RWPE2 (cell line): Measurements from ENCODE around the gene ANKRD65.
"Not testable (repeated sequence)": the region's sequence is repeated elsewhere in the genome, so short reads cannot be mapped to it uniquely, and the experiment has no call there.

Source experiments
- ATAC-seq: fragments of 200-7000 bp; cut with Tn5 transposase; 3 replicates; pipeline ENCODE4 v1.9.1; 2021; ENCODE audit warnings: low read depth
- DNase-seq: peaks from one replicate; pipeline ENCODE4 v3.0.0-alpha.2; 2020; ENCODE audit warnings: low spot score
- H3K27ac ChIP-seq: fragments of 450-650 bp; 2 replicates; pipeline ENCODE4 v1.5.1; 2017; ENCODE audit warnings: mild to moderate bottlenecking; ENCODE audit not compliant: poor library complexity, severe bottlenecking
- H3K27me3 ChIP-seq: fragments of 250-450 bp; sonication (Bioruptor Pico); 2 replicates; pipeline ENCODE4 v1.5.1; 2021; ENCODE audit warnings: mild to moderate bottlenecking, moderate library complexity; ENCODE audit not compliant: insufficient read depth, poor library complexity, severe bottlenecking
- H3K36me3 ChIP-seq: fragments of 250-450 bp; sonication (Bioruptor Pico); 2 replicates; pipeline ENCODE4 v1.5.1; 2020; ENCODE audit warnings: low read depth, mild to moderate bottlenecking, moderate library complexity
- H3K4me1 ChIP-seq: fragments of 250-450 bp; sonication (Bioruptor Pico); 2 replicates; pipeline ENCODE4 v1.5.1; 2021; ENCODE audit warnings: mild to moderate bottlenecking, moderate library complexity; ENCODE audit not compliant: insufficient read depth, poor library complexity, severe bottlenecking
- H3K4me3 ChIP-seq: fragments of 250-450 bp; sonication (Bioruptor Pico); 2 replicates; pipeline ENCODE4 v1.5.1; 2021; ENCODE audit warnings: mild to moderate bottlenecking, moderate library complexity; ENCODE audit not compliant: severe bottlenecking
- H3K9me3 ChIP-seq: fragments of 250-450 bp; sonication (Bioruptor Pico); 2 replicates; pipeline ENCODE4 v1.5.1; 2021; ENCODE audit warnings: mild to moderate bottlenecking, moderate library complexity; ENCODE audit not compliant: severe bottlenecking
- TF ChIP-seq, protein P1 (sequence below): fragments of 450-650 bp; IDR thresholded peaks from one replicate; pipeline ENCODE4 v1.5.1; 2017; ENCODE audit warnings: mild to moderate bottlenecking, moderate library complexity; ENCODE audit not compliant: poor library complexity, severe bottlenecking

ANKRD65 gene

GRCh38 chr1:1419813-1420653 lies 1.0 kb downstream of the ANKRD65 start:
- Histone ChIP-seq H3K4me1 (peaks cover 25% of the 10 kb centered on the region), H3K9me3 (no peaks in the 10 kb centered on the region), H3K36me3 (no peaks in the 10 kb centered on the region), H3K27ac (peak overlapping the region; percentile 75), H3K4me3 (peak overlapping the region; percentile 24), H3K27me3 (no peaks in the 10 kb centered on the region)
- TF ChIP-seq, protein P1, sequence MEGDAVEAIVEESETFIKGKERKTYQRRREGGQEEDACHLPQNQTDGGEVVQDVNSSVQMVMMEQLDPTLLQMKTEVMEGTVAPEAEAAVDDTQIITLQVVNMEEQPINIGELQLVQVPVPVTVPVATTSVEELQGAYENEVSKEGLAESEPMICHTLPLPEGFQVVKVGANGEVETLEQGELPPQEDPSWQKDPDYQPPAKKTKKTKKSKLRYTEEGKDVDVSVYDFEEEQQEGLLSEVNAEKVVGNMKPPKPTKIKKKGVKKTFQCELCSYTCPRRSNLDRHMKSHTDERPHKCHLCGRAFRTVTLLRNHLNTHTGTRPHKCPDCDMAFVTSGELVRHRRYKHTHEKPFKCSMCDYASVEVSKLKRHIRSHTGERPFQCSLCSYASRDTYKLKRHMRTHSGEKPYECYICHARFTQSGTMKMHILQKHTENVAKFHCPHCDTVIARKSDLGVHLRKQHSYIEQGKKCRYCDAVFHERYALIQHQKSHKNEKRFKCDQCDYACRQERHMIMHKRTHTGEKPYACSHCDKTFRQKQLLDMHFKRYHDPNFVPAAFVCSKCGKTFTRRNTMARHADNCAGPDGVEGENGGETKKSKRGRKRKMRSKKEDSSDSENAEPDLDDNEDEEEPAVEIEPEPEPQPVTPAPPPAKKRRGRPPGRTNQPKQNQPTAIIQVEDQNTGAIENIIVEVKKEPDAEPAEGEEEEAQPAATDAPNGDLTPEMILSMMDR: no peak
- ATAC-seq (no peak), DNase-seq (no peak)

GRCh38 chr1:1419363-1419812 lies 1.7 kb downstream of the ANKRD65 start:
- Histone ChIP-seq H3K4me1 (peaks cover 25% of the 10 kb centered on the region), H3K9me3 (no peaks in the 10 kb centered on the region), H3K27ac (peak overlapping the region; percentile 75), H3K36me3 (no peaks in the 10 kb centered on the region), H3K27me3 (no peaks in the 10 kb centered on the region), H3K4me3 (no peak overlapping the region)
- DNase-seq (no peak), ATAC-seq (no peak)
- TF ChIP-seq, protein P1: no peak

- Histone ChIP-seq H3K4me1 (peaks cover 25% of the 10 kb centered on the region), H3K36me3 (no peaks in the 10 kb centered on the region), H3K4me3 (no peak overlapping the region), H3K9me3 (no peaks in the 10 kb centered on the region), H3K27ac (peak overlapping the region; percentile 26), H3K27me3 (no peaks in the 10 kb centered on the region)
- ATAC-seq: no peak
- DNase-seq: no peak
- TF ChIP-seq, protein P1: no peak
These were observed 2.4 kb downstream of the ANKRD65 start for GRCh38 chr1:1418464-1419362.

GRCh38 chr1:1417825-1418463 lies 3.1 kb downstream of the ANKRD65 start:
- H3K27ac ChIP-seq: peak overlapping the region; percentile 26
- H3K36me3 ChIP-seq, ATAC-seq, DNase-seq, H3K4me3 ChIP-seq, H3K9me3 ChIP-seq, H3K27me3 ChIP-seq: not testable (repeated sequence)
- H3K4me1 ChIP-seq: peaks cover 20% of the 10 kb centered on the region

GRCh38 chr1:1417396-1417795 lies 3.7 kb downstream of the ANKRD65 start:
- not testable (repeated sequence) for H3K27ac ChIP-seq, H3K36me3 ChIP-seq, H3K27me3 ChIP-seq, H3K4me3 ChIP-seq, DNase-seq, ATAC-seq, H3K9me3 ChIP-seq
- H3K4me1 ChIP-seq: peaks cover 14% of the 10 kb centered on the region
